Vagina (tissue), 2 donors: Measurements from ENCODE around the gene GHR.

ENCODE experiments used
- POLR2A ChIP-seq, 2 donors: fragments of 450-650 bp; IDR thresholded peaks; one replicate each; pipeline ENCODE4 v1.6.1; 2017; ENCODE audit warnings: antibody characterized with exemption in 2 of 2, mild to moderate bottlenecking in 2 of 2, moderate library complexity in 2 of 2
- POLR2AphosphoS5 ChIP-seq, 2 donors: sonication (generic); formaldehyde crosslinking; IDR thresholded peaks; one replicate each; pipeline ENCODE4 v1.9.0; 2017; ENCODE audit warnings: antibody characterized with exemption in 2 of 2, mild to moderate bottlenecking in 2 of 2, low read depth in 1 of 2; ENCODE audit not compliant: insufficient read depth in 1 of 2
- TF ChIP-seq, protein P1 (sequence below), 3 experiments: fragments of 450-650 bp in 2 of 3; fragments of 200-600 bp in 1 of 3; sonication (generic) in 1 of 3; IDR thresholded peaks; one replicate each; pipeline ENCODE4 v1.5.1; 2017 to 2019; ENCODE audit warnings: antibody characterized with exemption in 3 of 3, mild to moderate bottlenecking in 2 of 3, moderate library complexity in 2 of 3

DNA sequence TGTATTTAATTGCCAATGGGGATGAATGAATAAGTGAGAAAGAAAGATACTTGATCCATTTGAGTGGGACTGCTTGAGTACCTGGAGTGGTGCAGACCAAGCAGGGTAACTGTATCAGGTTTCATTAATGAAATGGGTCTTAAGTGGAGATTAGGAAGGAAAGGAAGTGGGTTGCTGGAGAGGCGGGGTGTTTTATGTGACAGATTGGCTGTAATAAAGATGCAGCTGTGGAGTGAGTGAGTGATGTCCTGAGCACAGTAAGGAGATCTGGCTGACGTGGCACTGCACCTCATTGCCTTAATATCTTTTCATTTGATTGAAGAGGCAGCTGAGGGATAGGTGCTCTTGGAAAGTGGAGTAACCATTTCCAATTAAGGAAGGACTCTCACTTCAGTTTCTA, 172.4 kb downstream of the GHR start:
- TF ChIP-seq, protein P1, sequence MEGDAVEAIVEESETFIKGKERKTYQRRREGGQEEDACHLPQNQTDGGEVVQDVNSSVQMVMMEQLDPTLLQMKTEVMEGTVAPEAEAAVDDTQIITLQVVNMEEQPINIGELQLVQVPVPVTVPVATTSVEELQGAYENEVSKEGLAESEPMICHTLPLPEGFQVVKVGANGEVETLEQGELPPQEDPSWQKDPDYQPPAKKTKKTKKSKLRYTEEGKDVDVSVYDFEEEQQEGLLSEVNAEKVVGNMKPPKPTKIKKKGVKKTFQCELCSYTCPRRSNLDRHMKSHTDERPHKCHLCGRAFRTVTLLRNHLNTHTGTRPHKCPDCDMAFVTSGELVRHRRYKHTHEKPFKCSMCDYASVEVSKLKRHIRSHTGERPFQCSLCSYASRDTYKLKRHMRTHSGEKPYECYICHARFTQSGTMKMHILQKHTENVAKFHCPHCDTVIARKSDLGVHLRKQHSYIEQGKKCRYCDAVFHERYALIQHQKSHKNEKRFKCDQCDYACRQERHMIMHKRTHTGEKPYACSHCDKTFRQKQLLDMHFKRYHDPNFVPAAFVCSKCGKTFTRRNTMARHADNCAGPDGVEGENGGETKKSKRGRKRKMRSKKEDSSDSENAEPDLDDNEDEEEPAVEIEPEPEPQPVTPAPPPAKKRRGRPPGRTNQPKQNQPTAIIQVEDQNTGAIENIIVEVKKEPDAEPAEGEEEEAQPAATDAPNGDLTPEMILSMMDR (IDR thresholded peaks at IDR 0.05), result no peak
- TF ChIP-seq POLR2AphosphoS5 (IDR thresholded peaks at IDR 0.05; ENCODE audit: insufficient read depth in 1 of 2, low read depth in 1 of 2) (no peak), POLR2A (IDR thresholded peaks at IDR 0.05) (no peak)
